WI38 (cell line): ENCODE measurements around the gene NPPC.
A peak's percentile ranks its signal among the peaks of the same experiment; 100 is the strongest.

Experiments
- H3K4me3 ChIP-seq: 2 replicates; pipeline ENCODE4 v1.5.1; 2011; ENCODE audit warnings: low read depth, mild to moderate bottlenecking, control low read depth, low read length
- CTCF ChIP-seq: IDR thresholded peaks from 2 replicates; pipeline ENCODE4 v1.5.1; 2012; ENCODE audit warnings: low read depth, mild to moderate bottlenecking, control low read depth, low read length

The NPPC gene

DNA sequence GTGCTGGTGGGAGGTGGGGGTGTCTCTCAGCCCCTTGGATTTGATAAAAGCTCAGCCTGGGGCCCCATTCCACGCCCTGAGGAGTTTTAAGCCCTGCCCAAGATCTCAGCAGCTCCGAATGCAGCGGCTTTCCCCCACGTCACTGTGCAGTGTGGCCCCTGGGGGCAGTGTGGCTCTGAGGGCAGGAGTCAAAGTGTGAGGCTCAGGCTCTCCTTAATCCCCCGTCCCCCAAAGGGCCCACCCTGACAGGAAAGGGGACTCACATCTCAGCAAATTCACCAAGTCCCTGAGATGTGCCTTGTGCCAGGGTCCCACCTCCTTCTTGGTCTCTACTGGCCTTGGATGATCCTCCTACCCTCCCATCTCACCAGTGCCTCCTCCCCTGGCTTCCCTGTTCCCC lies 25.2 kb downstream of the NPPC start:
- no peak overlapping the region for H3K4me3 ChIP-seq
- TF ChIP-seq CTCF, result no peak

DNA sequence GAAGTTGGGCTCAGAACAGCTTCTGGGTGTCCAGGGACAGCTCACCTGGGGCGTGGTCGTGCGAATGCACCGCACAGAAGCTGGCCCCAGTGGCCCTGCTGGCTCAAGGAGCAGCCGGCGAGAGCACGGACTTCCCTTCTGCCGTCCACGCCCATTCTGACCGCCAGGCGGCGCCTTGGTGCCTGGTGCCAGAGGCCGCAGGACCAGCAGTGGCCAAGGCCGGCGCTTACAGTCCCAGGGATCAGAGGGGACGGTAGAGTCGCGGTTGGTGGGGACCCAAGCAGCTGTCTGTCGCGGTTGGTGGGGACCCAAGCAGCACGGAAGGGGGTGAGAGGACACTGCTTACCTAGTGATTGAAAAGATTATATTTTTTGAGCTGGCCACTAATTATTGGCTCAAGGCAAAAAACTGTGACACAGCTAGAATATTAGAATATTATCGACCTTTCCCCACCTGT lies 25.7 kb downstream of the NPPC start:
- H3K4me3 ChIP-seq, result no peak overlapping the region
- peak; percentile 96 for TF ChIP-seq CTCF

- TF ChIP-seq CTCF, result no peak
- no peak overlapping the region for H3K4me3 ChIP-seq
Observed at GRCh38 chr2:231894566-231895380, 31.4 kb downstream of the NPPC start.

- H3K4me3 ChIP-seq, result no peak overlapping the region
- TF ChIP-seq CTCF, result no peak
Observed at GRCh38 chr2:231891514-231891905, 34.7 kb downstream of the NPPC start.

DNA sequence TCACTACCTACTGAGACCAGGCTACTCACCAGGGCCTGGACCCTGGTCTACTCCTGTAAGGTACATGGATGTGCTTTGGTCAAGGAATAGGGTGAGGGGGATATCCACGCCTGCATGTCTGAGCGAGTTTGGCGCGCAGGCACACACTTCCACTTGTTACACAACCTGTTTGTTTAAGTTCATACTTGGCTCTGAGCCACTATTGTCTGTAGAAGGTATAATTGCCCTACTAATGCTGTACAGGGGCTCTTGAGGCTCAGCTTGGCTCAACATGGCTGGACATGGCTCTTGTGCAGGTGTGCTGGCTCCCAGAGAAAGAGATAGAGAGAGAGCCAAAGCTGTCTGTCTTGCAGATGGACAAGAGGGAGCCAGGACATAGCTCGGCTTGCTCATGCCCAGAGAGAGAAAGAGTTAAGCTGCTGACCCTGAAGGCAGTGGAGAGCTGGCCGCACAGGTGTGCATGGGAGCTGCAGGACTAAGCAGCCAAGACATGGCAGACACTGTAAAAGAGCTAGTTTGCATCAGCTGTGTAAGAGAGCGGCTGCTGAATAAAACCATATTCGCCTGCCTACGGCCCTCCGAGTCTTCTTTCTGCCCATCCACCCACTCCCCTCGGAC lies 35.2 kb downstream of the NPPC start:
- TF ChIP-seq CTCF, result no peak
- no peak overlapping the region for H3K4me3 ChIP-seq

DNA sequence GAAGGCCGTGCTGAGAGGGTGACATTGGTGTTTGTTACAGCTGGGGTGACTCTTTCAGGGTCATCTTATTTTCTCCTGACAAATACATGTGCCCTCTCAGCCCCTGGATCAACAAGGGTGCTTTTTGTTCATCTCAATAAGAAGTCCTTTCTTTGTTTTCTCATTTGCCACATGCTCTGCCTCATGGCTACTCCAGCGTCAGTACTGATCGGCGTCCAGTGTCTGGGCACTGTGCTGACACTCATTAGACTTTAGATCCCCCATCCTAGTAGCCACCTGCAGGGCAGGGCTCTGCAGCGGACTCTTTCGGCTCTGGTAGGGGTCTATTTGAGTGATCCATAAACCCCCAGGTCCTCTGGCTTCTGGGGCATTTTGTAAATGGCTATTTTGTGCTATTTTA lies 38.4 kb downstream of the NPPC start:
- TF ChIP-seq CTCF, result no peak
- no peak overlapping the region for H3K4me3 ChIP-seq

- H3K4me3 ChIP-seq, result no peak overlapping the region
- TF ChIP-seq CTCF, result no peak
Observed at GRCh38 chr2:231886071-231886681, 40.0 kb downstream of the NPPC start.
